PFSK-1 (cell line): ENCODE data around the gene MRPS25.

Experiments
- FOXP2 ChIP-seq: optimal IDR thresholded peaks from 2 replicates; pipeline ENCODE3; 2011; ENCODE audit warnings: borderline replicate concordance, control low read depth, inconsistent platforms; ENCODE audit not compliant: insufficient read depth; ENCODE audit errors: extremely low read length, extremely low read depth
- POLR2AphosphoS5 ChIP-seq: IDR thresholded peaks from 2 replicates; pipeline ENCODE4 v1.6.1; 2012; ENCODE audit warnings: low read depth, mild to moderate bottlenecking, control low read depth, low read length, moderate library complexity
- SIN3A ChIP-seq: IDR thresholded peaks from 2 replicates; pipeline ENCODE4 v1.6.1; 2012; ENCODE audit warnings: mild to moderate bottlenecking, low read length, moderate library complexity, borderline replicate concordance; ENCODE audit not compliant: insufficient read depth
- TAF1 ChIP-seq: IDR thresholded peaks from 2 replicates; pipeline ENCODE4 v1.6.1; 2012; ENCODE audit warnings: low read length, control low read depth, borderline replicate concordance; ENCODE audit not compliant: insufficient read depth
- TF ChIP-seq, protein P1 (sequence below), 2 experiments: IDR thresholded peaks; 2 replicates each; pipeline versions ENCODE4 v1.6.1 to v1.8.0; 2011 to 2012; ENCODE audit warnings: low read depth in 2 of 2, low read length in 2 of 2, control low read depth in 1 of 2, inconsistent platforms in 1 of 2, mild to moderate bottlenecking in 1 of 2, moderate library complexity in 1 of 2; ENCODE audit not compliant: insufficient read depth in 1 of 2

MRPS25 gene

DNA sequence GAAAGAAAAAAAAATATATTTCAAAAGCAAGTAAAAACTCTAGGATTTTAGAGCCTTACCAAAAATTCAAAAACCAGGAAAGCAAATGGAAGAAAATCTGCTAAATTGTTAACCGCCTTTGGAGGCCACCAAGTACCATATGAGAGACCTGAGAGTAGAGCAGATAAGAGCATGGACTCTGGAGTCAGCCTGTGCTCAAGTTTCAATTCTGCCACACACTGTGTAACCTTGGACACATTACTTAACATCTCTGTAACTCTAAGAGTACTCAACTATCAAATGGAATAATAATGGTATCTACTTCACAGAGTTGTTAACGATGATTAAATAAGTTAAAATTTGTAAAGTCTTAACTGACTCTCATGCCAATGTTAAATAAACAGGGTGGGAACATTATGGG lies 21.1 kb upstream of the MRPS25 start:
- TF ChIP-seq FOXP2: no peak
- no peak for TF ChIP-seq SIN3A
- TF ChIP-seq, protein P1, sequence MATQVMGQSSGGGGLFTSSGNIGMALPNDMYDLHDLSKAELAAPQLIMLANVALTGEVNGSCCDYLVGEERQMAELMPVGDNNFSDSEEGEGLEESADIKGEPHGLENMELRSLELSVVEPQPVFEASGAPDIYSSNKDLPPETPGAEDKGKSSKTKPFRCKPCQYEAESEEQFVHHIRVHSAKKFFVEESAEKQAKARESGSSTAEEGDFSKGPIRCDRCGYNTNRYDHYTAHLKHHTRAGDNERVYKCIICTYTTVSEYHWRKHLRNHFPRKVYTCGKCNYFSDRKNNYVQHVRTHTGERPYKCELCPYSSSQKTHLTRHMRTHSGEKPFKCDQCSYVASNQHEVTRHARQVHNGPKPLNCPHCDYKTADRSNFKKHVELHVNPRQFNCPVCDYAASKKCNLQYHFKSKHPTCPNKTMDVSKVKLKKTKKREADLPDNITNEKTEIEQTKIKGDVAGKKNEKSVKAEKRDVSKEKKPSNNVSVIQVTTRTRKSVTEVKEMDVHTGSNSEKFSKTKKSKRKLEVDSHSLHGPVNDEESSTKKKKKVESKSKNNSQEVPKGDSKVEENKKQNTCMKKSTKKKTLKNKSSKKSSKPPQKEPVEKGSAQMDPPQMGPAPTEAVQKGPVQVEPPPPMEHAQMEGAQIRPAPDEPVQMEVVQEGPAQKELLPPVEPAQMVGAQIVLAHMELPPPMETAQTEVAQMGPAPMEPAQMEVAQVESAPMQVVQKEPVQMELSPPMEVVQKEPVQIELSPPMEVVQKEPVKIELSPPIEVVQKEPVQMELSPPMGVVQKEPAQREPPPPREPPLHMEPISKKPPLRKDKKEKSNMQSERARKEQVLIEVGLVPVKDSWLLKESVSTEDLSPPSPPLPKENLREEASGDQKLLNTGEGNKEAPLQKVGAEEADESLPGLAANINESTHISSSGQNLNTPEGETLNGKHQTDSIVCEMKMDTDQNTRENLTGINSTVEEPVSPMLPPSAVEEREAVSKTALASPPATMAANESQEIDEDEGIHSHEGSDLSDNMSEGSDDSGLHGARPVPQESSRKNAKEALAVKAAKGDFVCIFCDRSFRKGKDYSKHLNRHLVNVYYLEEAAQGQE (IDR thresholded peaks at IDR 0.05; ENCODE audit: insufficient read depth in 1 of 2, low read depth in 2 of 2, low read length in 2 of 2): no peak

DNA sequence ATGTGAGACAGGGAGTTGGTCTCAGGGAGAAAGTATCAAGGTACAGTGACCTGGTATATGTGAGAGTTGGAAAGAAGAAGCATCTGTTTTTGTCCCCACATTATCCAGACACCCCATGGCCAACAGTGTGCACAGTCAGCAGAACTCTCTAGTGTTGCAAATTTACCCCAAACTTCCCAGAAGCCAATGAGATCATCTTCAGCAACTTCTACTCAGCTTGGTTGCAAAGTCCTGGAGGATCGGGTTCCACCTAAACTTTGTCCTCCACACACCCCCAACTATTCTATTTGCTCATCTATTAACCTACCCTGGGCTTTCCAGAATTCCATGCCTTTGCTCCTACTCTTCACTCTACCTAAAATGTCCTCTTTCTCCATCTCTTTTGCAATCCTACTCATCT lies 18.1 kb upstream of the MRPS25 start:
- no peak for TF ChIP-seq FOXP2
- TF ChIP-seq, protein P1 (IDR thresholded peaks at IDR 0.05; ENCODE audit: insufficient read depth in 1 of 2, low read depth in 2 of 2, low read length in 2 of 2): no peak

DNA sequence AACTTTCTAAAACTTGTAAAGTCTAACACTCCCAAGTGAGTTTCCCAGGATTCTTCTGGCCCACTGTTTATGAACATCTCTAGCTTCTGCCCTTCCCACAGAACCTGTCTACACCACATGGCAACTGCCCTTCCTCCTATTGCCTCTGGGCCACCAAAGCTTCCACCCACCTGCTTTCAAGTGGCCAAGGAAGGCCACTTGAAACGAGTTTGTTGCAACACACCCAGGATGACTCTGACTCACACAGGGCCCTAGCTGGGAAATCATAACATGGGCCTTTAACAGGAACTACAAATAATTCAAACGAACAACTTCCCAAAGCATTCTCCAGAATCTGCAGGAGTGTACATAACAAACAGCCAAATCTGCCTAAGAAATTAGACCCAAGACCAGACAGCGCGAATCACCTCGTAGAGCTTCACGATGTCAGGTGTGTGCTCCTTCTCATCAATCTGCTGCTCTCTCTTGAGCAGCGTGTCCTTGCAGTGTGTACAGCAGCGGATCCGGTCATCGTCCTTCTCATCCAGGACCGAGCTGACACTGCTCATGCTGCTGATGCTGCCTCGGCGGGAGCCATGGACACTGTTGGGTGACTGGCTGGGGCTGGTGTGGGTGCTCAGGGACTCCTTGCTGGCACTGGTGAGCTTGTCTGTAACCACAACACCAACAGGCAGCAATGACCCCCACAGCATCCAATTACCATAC lies 17.0 kb upstream of the MRPS25 start:
- TF ChIP-seq POLR2AphosphoS5 (no peak), TAF1 (no peak), FOXP2 (no peak), SIN3A (no peak)
- TF ChIP-seq, protein P1 (IDR thresholded peaks at IDR 0.05; ENCODE audit: insufficient read depth in 1 of 2, low read depth in 2 of 2, low read length in 2 of 2): no peak

DNA sequence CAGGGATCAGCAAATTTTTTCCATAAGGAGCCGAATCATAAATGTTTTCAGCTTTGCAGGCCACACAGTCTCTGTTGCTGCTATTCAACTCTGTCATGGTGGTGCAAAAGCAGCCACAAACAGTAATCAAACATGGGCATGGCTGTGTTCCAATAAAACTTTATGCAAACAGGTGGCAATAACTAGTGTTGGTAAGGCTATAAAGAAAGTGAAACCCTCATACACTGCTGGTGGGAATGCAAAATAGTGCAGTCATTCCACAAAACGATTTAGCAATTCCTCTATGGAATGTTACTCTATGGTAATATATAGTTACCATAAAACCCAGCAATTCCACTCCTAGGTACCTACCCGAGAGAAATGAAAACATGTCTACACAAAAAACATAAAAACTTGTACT lies 14.0 kb upstream of the MRPS25 start:
- no peak for TF ChIP-seq TAF1
- TF ChIP-seq POLR2AphosphoS5: no peak
- TF ChIP-seq, protein P1 (IDR thresholded peaks at IDR 0.05; ENCODE audit: insufficient read depth in 1 of 2, low read depth in 2 of 2, low read length in 2 of 2): no peak

DNA sequence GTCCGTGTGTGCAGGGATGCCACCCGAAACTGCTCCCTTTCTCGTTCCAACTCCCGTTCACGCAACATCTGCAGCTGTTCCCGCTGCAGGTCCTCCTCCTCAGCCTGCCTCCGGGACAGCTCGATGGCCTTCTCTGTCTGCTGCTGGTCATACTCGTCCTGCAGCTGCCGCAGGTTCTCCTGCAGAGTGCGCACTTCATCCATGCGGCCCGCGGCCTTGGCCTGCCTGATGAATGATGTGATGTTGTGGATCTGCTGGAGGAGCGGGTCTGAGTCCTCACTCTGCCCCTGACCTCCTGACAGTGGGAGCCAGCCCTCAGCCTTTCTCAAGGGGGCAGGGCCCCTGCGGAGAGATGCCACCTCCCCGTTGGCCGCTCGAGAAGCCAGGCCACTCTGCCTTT lies 9.4 kb upstream of the MRPS25 start:
- TF ChIP-seq, protein P1 (IDR thresholded peaks at IDR 0.05; ENCODE audit: insufficient read depth in 1 of 2, low read depth in 2 of 2, low read length in 2 of 2): no peak
- no peak for TF ChIP-seq POLR2AphosphoS5
- TF ChIP-seq FOXP2: no peak
- TF ChIP-seq SIN3A: no peak
- TF ChIP-seq TAF1: no peak
